ENCODE results near the gene ITCH. TPM values are rescaled to one million over a fixed set of nuclear protein-coding genes. Genes with fewer than 3 reads are reported as not detected.
"Not testable (repeated sequence)": the region's sequence is repeated elsewhere in the genome, so short reads cannot be mapped to it uniquely, and the experiment has no call there.

The ITCH gene
- total RNA-seq, 1 donor from 2014 or later, result 93.2 TPM

DNA sequence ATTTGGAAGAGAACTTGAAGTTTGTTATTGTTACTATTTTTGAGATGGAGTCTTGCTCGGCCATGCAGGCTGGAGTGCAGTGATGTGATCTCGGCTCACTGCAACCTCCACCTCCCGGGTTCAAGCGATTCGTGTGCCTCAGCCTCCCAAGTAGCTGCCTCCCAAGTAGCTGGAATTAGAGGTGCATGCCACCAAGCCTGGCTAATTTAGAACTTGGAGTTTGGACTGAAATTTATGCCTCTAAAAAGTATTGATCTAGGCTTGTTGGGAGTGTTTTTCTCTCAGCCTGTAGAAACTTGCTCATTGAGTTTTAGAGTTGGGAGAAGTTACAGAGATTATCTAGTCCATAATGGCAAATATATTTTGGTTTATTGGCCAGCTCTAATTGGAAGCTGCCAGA is 4.1 kb downstream of the ITCH start:
- DNase-seq (ENCODE audit: low read depth) (no peak), FAIRE-seq (no peak)
- TF ChIP-seq, protein P1, sequence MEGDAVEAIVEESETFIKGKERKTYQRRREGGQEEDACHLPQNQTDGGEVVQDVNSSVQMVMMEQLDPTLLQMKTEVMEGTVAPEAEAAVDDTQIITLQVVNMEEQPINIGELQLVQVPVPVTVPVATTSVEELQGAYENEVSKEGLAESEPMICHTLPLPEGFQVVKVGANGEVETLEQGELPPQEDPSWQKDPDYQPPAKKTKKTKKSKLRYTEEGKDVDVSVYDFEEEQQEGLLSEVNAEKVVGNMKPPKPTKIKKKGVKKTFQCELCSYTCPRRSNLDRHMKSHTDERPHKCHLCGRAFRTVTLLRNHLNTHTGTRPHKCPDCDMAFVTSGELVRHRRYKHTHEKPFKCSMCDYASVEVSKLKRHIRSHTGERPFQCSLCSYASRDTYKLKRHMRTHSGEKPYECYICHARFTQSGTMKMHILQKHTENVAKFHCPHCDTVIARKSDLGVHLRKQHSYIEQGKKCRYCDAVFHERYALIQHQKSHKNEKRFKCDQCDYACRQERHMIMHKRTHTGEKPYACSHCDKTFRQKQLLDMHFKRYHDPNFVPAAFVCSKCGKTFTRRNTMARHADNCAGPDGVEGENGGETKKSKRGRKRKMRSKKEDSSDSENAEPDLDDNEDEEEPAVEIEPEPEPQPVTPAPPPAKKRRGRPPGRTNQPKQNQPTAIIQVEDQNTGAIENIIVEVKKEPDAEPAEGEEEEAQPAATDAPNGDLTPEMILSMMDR (IDR thresholded peaks at IDR 0.05; ENCODE audit: insufficient read depth, low read length, severe bottlenecking), result no peak
- Histone ChIP-seq H3K36me3 (ENCODE audit: control insufficient read depth, insufficient read depth, low read length) (peaks cover 4% of the 10 kb centered on the region), H3K27me3 (ENCODE audit: control insufficient read depth, insufficient read depth, low read length) (no peaks in the 10 kb centered on the region), H3K4me3 (ENCODE audit: low read depth, low read length) (no peak overlapping the region)

DNA sequence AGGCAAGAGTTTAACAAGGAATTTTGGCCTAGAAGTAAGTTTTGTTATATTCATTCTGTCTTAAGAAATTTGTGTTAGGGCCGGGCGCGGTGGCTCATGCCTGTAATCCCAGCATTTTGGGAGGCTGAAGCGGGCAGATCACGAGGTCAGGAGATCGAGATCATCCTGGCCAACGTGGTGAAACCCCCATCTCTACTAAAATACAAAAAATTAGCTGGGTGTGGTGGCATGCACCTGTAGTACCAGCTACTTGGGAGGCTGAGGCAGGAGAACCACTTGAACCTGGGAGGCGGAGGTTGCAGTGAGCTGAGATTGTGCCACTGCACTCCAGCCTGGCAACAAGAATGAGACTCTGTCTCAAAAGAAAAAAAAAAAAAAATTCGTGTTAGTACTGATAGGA is 4.8 kb downstream of the ITCH start:
- DNase-seq (ENCODE audit: low read depth); H3K27me3 ChIP-seq (ENCODE audit: control insufficient read depth, insufficient read depth, low read length); H3K4me3 ChIP-seq (ENCODE audit: low read depth, low read length); H3K36me3 ChIP-seq (ENCODE audit: control insufficient read depth, insufficient read depth, low read length); FAIRE-seq: not testable (repeated sequence)

DNA sequence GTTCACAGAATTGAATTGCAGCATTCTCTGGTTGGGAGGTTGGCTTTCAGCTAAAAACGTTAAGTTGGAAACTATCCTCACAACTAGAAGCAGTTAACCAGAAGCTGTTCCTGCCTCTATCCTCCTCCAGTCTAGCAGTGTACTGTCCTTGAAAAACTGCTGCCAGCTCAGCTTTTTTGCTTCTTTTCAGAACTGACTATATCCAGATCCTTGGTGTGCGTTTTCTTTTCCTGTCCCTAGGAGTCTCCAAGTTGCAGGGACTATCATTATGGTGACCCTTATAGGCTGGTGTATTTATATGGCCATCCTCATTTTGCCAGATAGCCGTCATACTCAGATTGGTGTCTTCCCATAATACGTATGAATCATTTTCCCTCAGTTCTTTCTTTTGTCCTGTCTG is 5.5 kb downstream of the ITCH start:
- FAIRE-seq (no peak), DNase-seq (ENCODE audit: low read depth) (no peak)
- H3K4me3 ChIP-seq (ENCODE audit: low read depth, low read length), result no peak overlapping the region

DNA sequence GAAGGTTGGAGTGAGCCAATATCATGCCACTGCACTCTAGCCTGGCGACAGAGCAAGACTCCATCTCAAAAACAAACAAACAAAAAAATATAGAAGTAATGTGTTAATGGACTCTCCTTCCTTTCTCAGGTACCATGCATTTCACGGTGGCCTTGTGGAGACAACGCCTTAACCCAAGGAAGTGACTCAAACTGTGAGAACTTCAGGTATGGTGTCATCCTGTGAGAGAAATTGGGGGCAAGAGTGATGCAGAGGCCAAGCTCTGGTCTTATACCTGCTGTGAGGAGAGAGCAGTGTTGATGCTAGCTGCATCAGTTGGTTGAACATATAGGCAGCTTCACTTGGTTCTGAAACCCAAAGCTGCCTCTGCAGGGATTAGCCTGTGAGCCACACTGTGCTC is 6.2 kb downstream of the ITCH start:
- peak; percentile 55 for DNase-seq (ENCODE audit: low read depth)
- peaks cover 4% of the 10 kb centered on the region for H3K36me3 ChIP-seq (ENCODE audit: control insufficient read depth, insufficient read depth, low read length)
- TF ChIP-seq, protein P1 (IDR thresholded peaks at IDR 0.05; ENCODE audit: insufficient read depth, low read length, severe bottlenecking), result no peak
- no peak for FAIRE-seq
- no peaks in the 10 kb centered on the region for H3K27me3 ChIP-seq (ENCODE audit: control insufficient read depth, insufficient read depth, low read length)
- no peak overlapping the region for H3K4me3 ChIP-seq (ENCODE audit: low read depth, low read length)

More for the DNA sequence above, 5.5 kb downstream of the ITCH start:
- TF ChIP-seq, protein P1 (IDR thresholded peaks at IDR 0.05; ENCODE audit: insufficient read depth, low read length, severe bottlenecking), result no peak
- Histone ChIP-seq H3K36me3 (ENCODE audit: control insufficient read depth, insufficient read depth, low read length) (peaks cover 4% of the 10 kb centered on the region), H3K27me3 (ENCODE audit: control insufficient read depth, insufficient read depth, low read length) (no peaks in the 10 kb centered on the region)

DNA sequence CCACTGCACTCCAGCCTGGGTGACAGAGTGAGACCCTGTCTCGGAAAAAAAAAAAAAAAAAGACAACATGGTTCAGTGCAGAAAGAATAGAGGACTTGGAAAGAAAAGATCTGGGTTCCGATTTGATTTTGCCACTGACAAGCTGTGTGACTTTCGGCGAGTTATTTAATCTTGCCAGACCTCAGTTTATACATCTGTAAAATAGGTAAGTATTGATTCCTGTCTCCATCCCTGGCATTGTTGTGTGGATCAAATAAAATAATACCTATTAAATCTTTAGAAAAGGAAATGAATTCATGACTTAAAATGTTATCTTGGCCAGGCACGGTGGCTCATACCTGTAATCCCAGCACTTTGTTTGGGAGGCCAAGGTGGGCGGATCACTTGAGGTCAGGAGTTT is 7.0 kb downstream of the ITCH start:
- DNase-seq (ENCODE audit: low read depth) (no peak), FAIRE-seq (no peak)
- peaks cover 4% of the 10 kb centered on the region for H3K36me3 ChIP-seq (ENCODE audit: control insufficient read depth, insufficient read depth, low read length)
- TF ChIP-seq, protein P1 (IDR thresholded peaks at IDR 0.05; ENCODE audit: insufficient read depth, low read length, severe bottlenecking), result no peak
- H3K27me3 ChIP-seq (ENCODE audit: control insufficient read depth, insufficient read depth, low read length), result no peaks in the 10 kb centered on the region
- H3K4me3 ChIP-seq (ENCODE audit: low read depth, low read length), result no peak overlapping the region

DNA sequence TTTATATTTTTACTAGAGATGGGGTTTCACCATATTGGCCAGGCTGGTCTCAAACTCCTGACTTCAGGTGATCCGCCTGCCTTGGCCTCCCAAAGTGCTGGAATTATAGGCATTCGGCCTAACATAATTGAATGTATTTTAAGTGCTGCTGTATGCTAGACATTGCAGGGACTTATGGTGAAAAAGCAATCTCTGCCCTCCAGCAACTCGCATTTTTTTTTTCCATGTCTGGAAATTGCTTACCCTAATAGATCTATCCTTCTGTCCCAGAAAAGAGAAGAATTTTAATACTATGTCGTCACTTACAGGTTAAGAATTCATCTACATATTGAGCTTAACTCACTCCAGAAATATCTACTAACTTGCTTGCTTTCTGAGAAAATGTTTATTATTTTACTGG is 10.4 kb downstream of the ITCH start:
- FAIRE-seq (no peak), DNase-seq (ENCODE audit: low read depth) (no peak)
- Histone ChIP-seq H3K4me3 (ENCODE audit: low read depth, low read length) (no peak overlapping the region), H3K36me3 (ENCODE audit: control insufficient read depth, insufficient read depth, low read length) (peaks cover 4% of the 10 kb centered on the region), H3K27me3 (ENCODE audit: control insufficient read depth, insufficient read depth, low read length) (no peaks in the 10 kb centered on the region)
- TF ChIP-seq, protein P1 (IDR thresholded peaks at IDR 0.05; ENCODE audit: insufficient read depth, low read length, severe bottlenecking), result no peak
